T1000 (cell line): Measurements from ENCODE around the gene MRAS.
"Not testable (repeated sequence)": the region's sequence is repeated elsewhere in the genome, so short reads cannot be mapped to it uniquely, and the experiment has no call there.

Experiments
- DNase-seq: peaks from one replicate; lab custom pipeline; 2025; ENCODE audit warnings: mixed read lengths; lab: John Stamatoyannopoulos, UW

Gene MRAS

GRCh38 chr3:138418601-138419206 lies 70.3 kb downstream of the MRAS start:
- no peak for DNase-seq

DNA sequence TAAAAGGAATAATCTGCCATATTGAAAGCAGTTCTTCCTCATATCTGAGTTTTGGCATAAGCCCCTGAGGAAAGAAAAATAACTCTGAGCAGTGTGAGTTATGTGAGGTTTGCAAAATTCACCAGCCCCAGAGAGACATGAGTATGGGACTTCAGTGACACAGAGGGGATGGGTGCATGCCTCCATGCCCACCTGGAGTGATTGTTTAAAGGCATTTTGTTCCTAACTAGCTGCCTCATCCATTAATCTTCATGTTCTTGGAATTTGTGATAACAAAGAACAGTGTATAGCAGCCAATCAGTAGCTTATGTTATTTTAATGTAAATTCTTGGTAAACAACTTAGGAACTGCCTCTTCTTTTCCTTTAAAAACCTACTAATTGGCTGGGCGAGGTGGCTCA lies 74.9 kb downstream of the MRAS start:
- no peak for DNase-seq

DNA sequence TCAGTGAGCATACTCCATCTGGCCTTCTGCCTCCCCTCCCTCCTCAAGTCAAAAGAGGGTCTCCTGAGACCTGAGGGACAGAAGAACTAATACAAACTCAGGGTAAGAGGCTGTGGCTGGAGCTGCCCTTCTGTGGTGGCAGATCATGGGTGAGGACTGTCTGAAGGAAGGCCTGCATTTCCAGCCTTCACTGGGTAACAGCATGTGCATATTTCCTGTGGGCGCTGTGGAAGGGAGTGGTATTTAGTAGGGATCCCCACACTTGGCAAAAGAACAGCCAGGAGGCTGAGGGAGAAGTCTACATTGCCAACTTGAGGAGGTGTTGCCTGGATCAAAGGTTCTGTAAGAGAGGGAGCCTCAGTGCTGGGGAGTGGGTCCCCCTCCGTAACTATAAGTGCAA lies 75.9 kb downstream of the MRAS start:
- no peak for DNase-seq

DNA sequence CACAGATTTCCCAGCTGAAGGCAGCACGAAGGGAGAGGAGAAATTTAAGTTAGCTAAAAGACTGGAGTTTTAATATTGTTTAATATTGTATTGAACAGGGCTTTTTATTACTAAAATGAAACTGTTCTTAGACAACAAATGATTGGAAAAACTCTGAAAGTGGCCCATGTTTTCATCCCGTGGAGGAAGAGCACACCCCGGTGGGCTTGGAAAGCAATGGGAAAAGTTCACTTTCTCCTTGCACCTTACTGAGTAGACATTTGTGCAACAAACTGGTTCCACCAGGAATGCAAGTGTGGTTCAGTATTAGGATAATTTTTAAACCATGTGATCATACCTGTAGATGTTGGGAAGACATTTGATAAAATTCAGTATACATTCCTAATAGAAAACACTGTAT lies 77.8 kb downstream of the MRAS start:
- no peak for DNase-seq

DNA sequence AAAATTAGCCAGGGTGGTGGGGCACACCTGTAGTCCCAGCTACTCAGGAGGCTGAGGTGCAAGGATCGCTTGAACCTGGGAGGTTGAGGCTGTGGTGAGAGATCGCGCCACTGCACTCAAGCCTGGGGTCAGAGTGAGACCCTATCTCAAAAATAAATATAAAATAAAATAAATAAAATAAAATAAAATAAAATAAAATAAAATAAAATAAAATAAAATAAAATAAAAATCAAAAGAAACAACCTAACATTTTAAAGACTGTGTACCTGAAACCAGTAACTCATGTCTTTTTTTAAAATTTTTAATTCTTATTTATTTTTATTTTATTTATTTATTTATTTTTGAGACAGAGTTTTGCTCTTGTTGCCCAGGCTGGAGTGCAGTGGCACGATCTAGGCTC lies 78.4 kb downstream of the MRAS start:
- not testable (repeated sequence) for DNase-seq

DNA sequence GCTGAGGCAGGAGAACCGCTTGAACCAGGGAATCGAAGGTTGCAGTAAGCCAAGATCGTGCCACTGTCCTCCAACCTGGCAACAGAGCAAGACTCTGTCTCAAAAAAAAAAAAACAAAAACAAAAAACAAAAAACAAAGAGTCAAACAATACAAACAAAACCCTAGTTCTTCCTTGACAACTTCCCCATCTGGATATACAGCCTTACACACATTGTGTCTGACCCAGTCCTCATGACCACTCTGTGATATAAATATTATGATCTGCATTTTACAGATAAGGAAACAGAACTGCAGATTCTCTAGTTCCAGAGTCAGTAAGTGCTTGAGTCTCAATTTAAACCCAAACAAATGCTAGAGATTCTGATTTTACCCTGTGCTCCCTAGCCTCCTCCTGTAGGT lies 81.3 kb downstream of the MRAS start:
- no peak for DNase-seq

DNA sequence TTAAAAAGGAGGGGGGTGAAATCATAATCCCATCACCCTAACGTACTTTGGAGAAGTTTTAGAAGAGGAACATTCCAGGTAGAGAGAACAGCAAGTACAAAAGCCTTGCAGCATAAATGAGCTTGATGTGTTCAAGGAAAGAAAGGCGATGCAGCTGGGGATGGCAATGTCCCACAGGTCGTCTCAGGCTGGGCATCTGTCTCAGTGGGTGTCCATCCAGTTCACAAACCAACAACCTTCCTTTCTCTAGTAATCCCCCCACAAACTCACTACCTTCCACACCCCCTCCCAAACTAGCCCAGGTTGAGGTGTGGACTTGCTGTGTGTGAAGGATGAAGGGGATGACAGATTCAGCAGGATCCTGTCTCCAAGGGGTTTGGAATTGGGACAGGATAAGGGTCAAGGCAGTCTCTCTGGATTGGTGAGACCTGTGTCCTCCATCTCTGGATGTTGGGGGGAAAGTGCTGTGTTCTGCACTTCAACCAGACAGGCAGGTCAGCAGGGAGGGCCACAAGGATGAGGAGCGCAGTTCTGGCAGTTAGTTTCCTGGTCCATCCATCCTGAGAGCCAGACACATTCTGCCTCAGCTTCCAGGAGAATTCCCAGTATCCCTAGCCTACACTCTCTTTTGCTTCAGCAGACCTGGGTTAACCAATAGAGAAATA lies 84.3 kb downstream of the MRAS start:
- DNase-seq = no peak

GRCh38 chr3:138433892-138434275 lies 85.5 kb downstream of the MRAS start:
- no peak for DNase-seq

DNA sequence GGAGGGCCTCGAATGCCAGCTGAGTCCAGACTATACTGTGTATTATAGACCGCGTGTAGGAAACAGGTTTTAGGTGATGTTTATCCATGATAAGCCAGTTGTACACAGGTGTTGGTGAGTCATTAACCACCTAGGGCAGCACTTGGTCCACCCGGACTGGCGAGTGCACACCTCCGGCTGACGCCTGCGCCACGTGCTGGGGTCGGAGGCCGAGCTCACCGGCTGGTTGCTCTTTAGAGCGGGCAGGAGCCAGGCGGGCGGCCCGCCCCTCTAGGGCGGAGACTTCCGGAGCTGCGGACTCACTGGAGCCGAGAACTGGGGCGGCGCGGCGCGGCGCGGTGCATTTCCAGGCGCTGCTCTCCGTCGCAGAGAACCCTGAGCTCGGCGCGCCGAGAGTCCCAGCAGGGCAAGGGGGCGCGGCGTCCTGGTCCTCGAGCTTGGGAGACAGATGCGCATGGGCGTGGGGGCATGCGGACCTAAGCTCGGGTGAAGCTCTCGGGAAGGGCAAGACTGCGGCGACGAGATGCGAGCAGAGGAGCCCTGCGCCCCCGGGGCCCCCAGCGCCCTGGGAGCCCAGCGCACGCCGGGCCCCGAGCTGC lies 86.0 kb downstream of the MRAS start, which contains the start of gene ESYT3:
Gene ESYT3, plus strand, starts transcription at position 341 of the 599 bp plus-strand sequence. Its CDS starts 183 bp downstream, at position 524.
- peak; percentile 29 for DNase-seq

- DNase-seq = no peak
Measured at GRCh38 chr3:138434875-138435772, 86.7 kb downstream of the MRAS start.

DNA sequence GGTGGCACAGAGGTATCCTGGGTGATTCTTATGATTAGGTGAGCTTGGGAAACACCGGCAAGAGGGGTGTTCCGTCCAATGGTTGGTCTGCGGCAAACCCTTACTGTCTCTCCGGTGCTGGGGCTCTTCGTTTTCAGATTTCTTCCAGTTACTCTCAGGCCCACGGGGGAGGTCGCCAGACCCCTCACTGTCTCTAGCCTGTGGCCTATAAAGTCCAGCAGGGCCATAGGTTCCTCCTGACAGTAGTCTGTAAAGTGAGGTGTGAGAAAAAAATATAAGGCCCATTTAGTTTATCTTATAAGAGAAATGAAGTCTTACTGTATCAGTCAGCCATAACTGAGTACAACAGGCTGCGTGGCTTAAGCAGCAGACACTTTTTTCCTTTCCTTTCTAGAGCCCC lies 87.5 kb downstream of the MRAS start:
- no peak for DNase-seq

DNA sequence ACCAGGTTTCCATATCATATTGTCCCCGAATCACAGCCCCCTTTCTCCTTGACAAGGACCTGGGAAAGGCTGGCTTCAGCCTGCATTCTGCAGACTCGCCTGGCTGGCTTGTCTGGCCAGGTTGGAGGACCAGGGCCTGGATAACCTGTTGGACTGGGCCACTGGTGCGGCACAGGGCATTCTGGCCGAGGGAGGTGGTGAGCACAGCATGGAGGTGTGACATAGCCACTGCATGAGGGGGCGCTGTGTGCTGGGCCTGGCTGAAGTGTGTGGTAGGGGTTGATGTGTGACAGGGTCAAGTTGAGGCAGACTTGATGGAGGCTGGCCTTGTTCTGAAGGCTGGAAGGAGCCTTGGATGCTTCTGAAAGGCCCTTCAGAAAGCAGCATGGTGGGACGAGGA lies 88.9 kb downstream of the MRAS start:
- DNase-seq = no peak

- no peak for DNase-seq
Measured at GRCh38 chr3:138438896-138439295, 90.5 kb downstream of the MRAS start.

GRCh38 chr3:138439646-138440045 lies 91.3 kb downstream of the MRAS start:
- no peak for DNase-seq

GRCh38 chr3:138440121-138440521 lies 91.7 kb downstream of the MRAS start:
- no peak for DNase-seq

DNA sequence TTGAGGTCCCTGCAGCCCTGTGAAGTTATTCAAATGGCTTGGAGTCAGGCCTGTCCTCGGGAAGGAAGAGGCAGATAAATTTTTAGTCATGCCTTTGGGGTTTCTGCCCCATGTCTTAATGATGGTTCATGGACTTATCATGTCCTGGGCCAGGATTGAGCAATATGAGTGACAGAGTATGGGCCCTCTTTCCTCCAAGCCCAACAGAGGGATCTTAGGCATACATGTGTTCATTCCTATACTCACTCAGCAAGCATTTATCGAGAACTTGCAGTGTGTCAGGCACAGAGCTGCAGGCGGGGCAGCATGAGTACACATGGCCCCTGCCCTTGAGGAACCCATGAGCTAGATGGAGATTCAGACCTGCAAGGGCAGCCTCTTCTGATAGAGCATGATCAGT lies 92.2 kb downstream of the MRAS start:
- DNase-seq = no peak

DNA sequence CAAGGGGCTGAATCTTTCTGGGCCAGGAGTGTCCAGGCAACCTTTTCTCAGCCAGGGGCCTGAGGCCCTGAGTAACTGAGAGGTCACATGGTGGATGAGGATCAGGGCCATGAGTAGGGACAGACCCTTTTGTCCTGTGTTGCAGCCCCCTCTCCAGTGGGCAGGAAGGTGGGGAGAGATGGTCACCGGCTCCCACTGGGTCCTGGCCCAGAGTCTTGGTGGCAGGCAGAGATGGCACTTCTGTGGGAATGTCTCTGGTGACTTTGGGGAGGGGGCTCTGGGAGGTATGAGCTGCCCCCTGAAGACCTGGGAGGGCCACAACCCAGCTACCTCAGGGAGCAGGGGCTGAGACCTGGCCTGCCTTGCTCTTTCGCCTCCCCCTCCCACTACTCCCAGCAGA lies 92.9 kb downstream of the MRAS start:
- no peak for DNase-seq

- no peak for DNase-seq
Measured at GRCh38 chr3:138441742-138442141, 93.4 kb downstream of the MRAS start.

GRCh38 chr3:138442433-138442832 lies 94.1 kb downstream of the MRAS start:
- no peak for DNase-seq

GRCh38 chr3:138443091-138443490 lies 94.7 kb downstream of the MRAS start:
- DNase-seq = no peak

DNA sequence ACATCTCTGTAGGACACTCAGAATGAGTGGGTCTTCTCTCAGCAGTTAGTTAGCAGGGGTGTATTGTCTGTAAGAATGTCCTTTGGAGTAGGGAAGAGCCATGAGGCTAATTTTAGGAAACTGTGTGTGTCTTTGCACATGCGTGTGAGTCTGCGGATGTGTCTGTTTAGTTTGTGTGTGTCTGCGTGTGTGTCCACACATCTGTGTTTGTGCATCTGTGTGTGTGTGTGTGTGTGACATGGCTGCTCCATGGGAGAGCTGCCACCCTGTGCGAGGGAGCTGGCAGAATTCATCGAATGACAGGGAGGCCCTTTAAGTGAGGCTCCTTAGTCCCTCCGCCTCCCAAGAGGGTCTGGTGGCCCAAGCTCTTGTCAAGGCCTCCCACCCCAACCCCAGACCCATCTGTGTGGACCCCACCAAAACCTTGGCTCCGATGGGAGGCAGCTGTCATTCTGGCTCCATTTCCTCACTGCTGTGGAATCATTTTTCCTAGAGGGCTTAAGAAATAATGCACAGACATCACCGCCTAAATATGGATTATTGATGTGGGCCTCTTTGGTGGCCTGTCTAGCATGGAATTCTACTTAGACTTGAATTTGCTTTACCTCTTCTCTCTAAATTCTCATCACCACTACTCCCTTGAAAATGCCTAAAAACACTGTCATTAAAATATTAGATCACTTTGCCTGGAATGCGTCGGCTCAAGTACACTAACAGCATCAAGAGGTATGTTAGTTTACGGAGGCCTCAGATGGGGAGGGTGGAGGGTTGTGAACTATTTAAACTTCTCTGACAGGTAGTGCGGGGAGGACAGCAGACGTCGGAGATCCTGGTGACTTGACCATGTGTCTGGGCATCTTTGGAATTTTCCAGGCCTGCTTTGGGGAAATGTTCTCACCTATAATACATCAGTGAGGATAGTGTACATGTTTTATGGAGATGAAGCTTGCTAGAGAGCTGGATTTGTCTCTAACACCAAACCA lies 95.4 kb downstream of the MRAS start:
- DNase-seq = no peak
